HG03175 (cell line): ENCODE results near the gene ART5.

Experiments used
- ATAC-seq: cut with Tn5 transposase; IDR thresholded peaks from one replicate; pipeline ENCODE4 v1.9.1; 2021; ENCODE audit warnings: mild to moderate bottlenecking, moderate library complexity; ENCODE audit not compliant: unreplicated experiment

ART5 gene

DNA sequence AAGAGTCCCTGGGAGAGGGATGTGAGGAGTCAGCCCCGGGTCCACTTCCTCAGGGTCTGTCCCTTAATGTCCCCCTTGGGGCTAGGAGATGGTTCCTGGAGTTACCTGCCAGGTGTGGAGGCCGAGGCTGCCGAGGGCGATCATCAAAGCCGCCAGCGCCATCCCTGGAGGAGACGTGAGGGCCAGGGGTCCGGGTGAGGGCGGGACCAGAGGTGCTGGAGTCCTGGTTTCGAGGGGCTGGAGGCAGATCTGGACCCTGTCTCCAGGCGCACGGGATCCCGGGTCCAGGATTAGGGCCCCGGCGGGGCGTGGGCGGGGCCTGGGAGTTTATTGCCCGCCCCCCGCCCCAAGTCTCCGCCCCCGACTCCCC lies at the start of gene ART5:
ART5 (minus strand) TSS at position 292 of the 370 bp plus-strand sequence; CDS start at position 162, 130 bp downstream.
- no peak for ATAC-seq

GRCh38 chr11:3686751-3687150 lies 45.0 kb upstream of the ART5 start:
- no peak for ATAC-seq

DNA sequence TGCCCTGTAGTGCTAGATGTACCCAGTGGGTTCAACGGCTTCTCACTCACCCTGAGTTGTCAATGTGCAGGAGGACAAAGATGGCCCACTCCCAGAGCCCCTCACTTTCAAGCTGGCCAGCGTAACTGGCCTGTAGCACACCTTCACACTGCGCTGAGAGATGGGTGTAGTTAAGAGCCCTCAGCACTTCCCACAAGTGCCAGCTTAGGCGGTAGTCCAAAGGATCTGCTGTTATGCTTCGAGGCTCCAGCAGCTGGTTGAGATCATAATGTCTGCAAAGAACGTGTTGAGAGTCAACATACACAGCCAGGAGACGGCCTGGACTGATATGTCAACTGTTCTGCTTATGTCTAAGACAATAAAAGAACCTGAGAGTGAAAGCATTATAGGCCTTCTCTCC lies 44.1 kb upstream of the ART5 start:
- ATAC-seq, result no peak

- ATAC-seq, result no peak
Measured at GRCh38 chr11:3684819-3685172, 43.0 kb upstream of the ART5 start.

DNA sequence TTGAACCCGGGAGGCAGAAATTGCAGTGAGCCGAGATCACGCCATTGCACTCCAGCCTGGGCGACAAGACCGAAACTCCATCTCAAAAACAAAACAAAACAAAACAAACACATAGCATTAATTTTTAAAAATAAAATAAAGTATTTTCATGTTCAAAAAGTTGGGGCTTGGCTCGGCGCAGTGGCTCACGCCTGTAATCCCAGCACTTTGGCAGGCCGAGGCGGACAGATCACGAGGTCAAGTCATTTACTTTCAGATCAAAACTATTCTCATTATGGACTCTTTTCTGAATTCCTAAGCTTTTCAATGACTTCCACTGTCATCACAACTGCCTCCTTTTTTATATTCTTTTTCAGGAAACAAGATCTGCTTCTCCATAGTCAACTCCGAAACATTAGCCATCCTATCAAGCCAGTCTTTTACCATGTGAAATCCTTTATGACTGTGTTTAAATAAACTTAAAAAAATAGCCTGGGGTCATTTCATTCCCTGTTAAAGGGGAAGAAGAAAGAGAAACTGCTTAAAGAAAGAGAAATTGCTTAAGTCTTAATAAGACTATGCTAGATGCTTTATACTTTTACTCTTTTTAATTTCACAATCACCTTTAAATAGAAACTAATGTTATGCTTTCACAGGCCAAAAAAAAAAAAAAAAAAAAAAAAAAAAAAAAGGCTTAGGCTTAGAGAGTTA lies 42.5 kb upstream of the ART5 start:
- ATAC-seq, result no peak

DNA sequence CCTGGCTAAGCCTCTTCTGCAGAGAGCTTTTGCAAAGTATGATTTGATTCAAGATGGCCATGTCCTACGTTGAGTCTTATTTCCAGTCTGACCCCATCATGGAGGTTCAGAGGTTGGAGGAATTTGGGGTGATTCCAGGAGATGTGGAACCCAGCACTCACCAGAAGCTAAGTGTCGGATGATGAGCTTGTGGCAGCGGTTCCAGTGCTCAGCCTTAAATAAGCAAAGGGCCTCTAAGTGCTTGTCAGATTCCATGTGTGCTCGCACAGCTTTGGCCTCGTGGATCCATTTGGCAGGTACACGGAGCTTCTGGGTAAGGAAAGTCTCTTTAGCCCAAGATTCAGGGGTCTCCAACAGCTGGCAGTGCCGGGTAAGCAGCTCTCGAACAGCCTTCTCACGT lies 41.2 kb upstream of the ART5 start:
- no peak for ATAC-seq

DNA sequence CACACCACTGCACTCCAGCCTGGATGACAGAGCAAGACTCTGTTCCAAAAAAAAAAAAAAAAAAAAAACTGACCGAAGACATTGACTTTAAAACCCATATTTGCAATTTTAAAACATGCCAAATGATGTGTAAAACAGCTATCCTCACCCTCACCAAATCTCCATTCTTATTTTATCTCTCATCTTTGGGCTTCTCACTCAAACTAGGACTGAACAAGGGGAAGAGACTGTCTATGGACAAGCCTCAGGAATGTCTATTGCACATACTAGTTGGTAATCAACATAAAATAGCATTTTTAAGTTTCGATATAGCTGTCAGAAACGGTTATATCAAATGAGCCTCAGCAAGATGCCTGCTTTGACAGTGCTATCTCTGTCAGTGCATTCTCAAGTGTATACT lies 37.3 kb upstream of the ART5 start:
- ATAC-seq, result no peak

DNA sequence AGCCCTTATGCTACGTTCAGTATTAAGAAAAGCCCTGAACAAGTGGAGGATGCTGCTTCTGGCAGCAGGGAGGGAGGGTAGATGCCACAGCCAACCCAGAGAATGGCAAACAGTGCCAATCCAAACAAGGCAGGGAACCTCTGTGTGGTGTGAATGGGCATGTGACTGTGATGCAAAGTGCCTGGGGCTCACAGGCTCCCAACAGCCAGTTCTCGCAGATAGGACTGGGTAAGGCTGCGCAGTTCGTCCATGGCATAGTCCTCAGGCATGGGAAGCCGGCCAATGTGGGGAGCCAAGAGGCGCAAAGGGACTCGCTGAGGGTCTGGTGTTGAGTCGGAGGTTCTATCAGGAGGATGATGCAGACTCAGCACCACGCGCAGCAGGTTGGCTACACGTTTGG lies 34.2 kb upstream of the ART5 start:
- no peak for ATAC-seq

DNA sequence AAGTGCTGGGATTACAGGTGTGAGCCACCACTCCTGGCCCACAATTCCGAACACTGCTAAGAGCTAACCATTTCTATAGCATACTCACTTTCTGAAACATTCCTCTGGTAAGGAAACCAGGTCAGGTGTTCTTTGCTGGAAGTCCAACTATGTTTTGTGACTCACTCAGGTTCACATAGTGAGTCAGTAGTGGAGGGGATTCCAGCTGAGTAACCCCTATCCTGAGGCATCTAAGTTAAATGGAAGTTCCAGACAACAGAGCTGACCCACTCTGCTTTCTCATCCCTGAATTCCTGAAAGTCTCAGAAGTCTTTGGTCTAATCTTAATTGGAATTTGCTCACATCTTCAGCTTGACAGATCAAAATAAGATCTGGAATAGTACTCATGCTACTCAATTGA lies 32.4 kb upstream of the ART5 start:
- no peak for ATAC-seq

DNA sequence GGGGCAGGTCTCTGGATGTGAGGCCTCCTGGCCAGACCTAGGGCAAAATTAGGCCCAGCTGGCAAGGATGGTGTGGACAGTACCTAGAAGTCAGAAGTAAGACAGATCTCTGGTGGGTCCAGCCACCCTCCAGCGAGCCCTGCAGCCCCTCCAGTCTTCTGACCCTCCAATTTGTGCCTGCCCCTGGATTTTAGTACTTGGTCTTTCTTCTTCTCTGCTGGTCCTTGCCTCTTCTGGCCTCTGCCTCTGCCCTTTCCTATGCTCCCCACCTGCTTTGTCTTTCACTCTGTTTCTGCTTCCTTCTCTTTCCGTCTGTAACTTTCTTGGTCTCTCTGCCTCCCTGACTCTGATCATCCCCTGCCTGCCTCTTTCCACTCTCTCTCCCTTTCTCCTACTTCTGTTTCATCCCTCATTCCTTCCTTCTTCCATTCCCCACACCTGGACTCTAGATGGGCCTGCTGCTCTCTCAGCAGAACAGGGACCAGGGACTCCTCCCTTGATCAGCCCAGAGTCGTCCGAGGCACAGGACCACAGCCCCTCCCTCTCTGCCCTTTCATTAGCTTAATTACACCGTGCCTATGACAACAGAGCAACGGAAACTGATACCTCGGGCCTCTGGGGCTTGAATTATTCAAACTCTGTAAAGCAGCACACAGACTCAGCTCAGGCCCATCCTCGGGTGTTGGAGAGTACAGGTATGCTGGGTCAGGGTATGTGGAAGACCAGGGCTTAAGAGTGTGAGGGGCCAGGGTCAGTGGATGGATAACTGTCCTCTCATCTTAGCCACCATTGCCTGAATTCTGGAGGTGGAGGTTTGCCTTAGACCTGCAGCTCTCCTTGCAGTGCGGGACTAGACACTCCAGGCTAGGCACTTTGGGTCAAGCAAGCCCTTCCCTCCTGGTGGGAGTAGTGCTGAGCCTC lies 29.8 kb upstream of the ART5 start, which contains the start of gene CHRNA10:
CHRNA10 (minus strand) TSS at position 51 of the 921 bp plus-strand sequence. CDS start 72 bp downstream, outside the sequence.
- ATAC-seq, result no peak

DNA sequence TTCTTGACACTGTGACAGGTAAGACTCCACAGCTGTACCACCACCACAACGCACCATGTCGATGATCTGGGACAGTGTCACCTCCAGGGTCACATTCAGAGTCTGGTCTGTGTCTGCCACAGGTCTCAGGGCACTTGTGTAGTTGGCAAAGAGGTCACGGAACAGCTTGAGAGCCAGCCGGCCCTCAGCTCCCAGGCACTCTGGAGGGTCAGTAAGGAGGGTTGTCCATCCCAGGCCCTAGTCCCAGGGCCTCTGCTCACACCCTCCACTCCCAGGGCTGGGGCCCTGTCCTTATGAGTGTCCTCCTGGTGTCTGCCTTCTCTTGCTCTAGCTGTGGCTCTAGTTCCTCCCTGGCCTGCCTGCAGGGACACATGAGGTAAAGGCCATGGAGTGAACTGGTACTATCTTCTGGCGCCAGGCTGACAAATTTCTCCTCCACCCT lies 28.0 kb upstream of the ART5 start:
- ATAC-seq, result no peak

GRCh38 chr11:3669128-3669527 lies 27.3 kb upstream of the ART5 start:
- ATAC-seq, result no peak

DNA sequence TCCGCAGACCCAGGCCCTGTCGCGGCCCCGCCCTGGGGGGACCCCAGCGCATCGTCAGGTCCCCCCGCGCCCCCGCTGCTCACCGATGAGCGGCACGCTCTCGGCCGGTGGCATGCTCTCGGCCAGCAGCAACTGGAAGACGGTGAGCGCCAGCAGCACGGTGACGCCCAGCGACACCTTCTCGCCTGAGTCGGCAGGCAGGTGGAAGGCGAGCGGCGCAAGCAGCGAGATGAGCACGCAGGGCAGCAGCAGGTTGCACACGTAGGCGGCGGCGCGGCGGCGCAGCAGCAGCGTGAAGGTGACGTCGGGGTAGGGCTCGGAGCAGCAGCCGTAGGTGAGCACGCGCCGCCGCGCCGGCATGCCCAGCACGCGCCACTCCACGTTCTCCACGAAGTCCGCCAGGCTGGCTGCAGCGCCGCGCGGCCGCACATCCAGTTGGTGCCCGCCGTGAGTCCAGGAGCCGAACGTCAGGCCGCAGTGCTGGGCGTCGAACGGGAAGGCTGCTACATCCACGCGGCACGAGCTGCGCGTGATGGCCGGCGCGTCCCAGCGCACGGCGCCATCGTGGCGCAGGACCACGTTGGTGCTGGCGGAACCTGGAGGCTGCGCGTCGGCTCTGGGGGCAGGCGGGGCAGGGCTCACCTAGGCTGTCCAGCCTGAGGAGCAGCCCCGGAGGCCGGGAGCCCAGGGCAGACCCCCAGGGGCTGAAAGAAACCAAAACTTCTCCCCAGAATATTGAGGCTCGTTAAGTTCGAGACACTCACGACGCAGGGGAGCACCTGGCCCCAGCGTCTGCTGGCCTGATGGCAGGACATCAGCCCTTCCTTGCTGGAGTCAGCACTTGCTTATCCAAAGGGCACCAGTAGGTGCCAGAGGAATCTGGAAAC lies 25.6 kb upstream of the ART5 start:
- ATAC-seq, result no peak

DNA sequence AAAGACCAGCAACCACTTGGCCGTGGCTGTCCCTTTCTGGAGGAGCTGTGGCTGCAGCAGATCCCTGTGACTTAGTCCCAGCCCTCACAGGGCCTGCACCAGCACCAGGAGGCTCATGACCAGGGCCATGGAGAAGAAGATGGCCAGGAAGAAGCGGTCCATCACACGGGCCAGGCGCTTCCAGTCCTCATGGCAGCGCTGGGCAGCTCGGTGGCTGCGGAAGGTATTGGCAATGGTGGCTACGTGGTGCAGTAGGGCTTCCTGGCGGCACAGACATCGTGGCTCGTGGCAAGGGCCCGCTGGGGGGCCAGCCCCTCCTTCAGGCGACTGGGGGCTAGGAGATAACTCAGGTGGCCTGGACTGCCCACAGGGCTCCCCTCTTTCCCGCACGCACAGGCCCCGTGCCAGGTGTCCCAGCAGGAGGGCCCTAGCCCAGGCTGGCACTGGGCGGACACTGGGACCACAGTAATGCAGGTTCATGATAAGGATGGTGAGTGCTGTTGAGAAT lies 24.3 kb upstream of the ART5 start:
- ATAC-seq, result no peak

- ATAC-seq, result no peak
Measured at GRCh38 chr11:3665336-3666022, 23.7 kb upstream of the ART5 start.

GRCh38 chr11:3664032-3664630 lies 22.3 kb upstream of the ART5 start:
- ATAC-seq, result no peak

GRCh38 chr11:3662856-3663255 lies 21.1 kb upstream of the ART5 start:
- ATAC-seq, result no peak

- ATAC-seq, result no peak
Measured at GRCh38 chr11:3660960-3661359, 19.2 kb upstream of the ART5 start.

DNA sequence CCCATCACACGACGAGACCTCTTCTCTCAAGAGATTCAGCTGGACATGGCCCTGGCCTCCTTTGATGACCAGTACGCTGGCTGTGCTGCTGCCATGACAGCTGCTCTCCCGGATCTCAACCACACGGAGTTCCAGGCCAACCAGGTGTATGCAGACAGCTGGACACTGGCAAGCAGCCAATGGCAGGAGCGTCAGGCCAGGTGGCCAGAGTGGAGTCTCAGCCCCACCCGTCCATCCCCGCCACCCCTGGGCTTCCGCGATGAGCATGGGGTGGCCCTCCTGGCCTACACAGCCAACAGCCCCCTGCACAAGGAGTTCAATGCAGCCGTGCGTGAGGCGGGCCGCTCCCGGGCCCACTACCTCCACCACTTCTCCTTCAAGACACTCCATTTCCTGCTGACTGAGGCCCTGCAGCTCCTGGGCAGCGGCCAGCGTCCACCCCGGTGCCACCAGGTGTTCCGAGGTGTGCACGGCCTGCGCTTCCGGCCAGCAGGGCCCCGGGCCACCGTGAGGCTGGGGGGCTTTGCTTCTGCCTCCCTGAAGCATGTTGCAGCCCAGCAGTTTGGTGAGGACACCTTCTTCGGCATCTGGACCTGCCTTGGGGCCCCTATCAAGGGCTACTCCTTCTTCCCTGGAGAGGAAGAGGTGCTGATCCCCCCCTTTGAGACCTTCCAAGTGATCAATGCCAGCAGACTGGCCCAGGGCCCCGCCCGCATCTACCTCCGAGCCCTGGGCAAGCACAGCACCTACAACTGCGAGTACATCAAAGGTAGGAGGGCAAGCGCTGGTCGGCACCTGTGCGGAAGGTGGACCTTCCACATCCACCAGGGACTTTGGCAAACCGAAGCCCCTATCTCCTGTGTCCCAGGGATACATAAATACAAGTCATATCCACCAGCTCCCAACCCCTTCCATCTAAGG lies 18.1 kb upstream of the ART5 start:
- ATAC-seq, result no peak
